ENCODE data around the gene PTPN14. TPM values are rescaled to one million over a fixed set of nuclear protein-coding genes. Genes with fewer than 3 reads are reported as not detected.

Gene PTPN14
- total RNA-seq, 1 experiment from 2014 or later, result 76.4 TPM

GRCh38 chr1:214587165-214587564, 35.8 kb upstream of the PTPN14 start:
- no peak overlapping the region for H3K4ac ChIP-seq (ENCODE audit: low read depth, low read length)
- no peaks in the 10 kb centered on the region for H4K20me1 ChIP-seq (ENCODE audit: control insufficient read depth, insufficient read depth, insufficient read length)
- H3K23me2 ChIP-seq (ENCODE audit: insufficient read length, low read depth, low read length, poor library complexity, severe bottlenecking), result no peaks in the 10 kb centered on the region
- H3K79me2 ChIP-seq (ENCODE audit: insufficient read depth, low read length), result no peaks in the 10 kb centered on the region
- Mint-ChIP-seq H3K36me3 (ENCODE audit: insufficient read depth in 1 of 3, low read depth in 3 of 3) (no peaks in the 10 kb centered on the region), H3K27me3 (ENCODE audit: low read depth) (no peaks in the 10 kb centered on the region), H3K9me3 (no peaks in the 10 kb centered on the region), H3K4me1 (peaks cover 4 to 7% of the 10 kb centered on the region in 2 experiments), H3K27ac (no peak overlapping the region), H3K4me3 (no peak overlapping the region)
- no peak overlapping the region for H3K23ac ChIP-seq (ENCODE audit: insufficient read length, low read depth, low read length)
- H3K56ac ChIP-seq (ENCODE audit: insufficient read length, low read depth, low read length), result no peak overlapping the region
- TF ChIP-seq CTCF (conservative IDR thresholded peaks at IDR 0.05), result no peak
- H3K27ac ChIP-seq (ENCODE audit: insufficient read length, low read depth, low read length), result no peak overlapping the region
- peaks cover 1% of the 10 kb centered on the region; the same call in 1 of the 2 replicates for H3K4me1 ChIP-seq (ENCODE audit: insufficient read depth, low read length)
- H3K14ac ChIP-seq (ENCODE audit: insufficient read depth, low read length), result no peak overlapping the region
- no peak overlapping the region for H2AFZ ChIP-seq (ENCODE audit: low read length)
- no peak overlapping the region for H4K8ac ChIP-seq (replicated peaks; ENCODE audit: insufficient read length, low read depth, low read length)
- no peak overlapping the region for H3K4me2 ChIP-seq (ENCODE audit: insufficient read depth, insufficient read length, low read length)
- no peak overlapping the region for H3K18ac ChIP-seq (ENCODE audit: insufficient read length, low read depth, low read length)
- no peak overlapping the region for H3K9ac ChIP-seq (ENCODE audit: extremely low read depth, insufficient read length, low read length)
- H3T11ph ChIP-seq (ENCODE audit: low read length), result no peak overlapping the region
- no peak overlapping the region for H2BK20ac ChIP-seq (ENCODE audit: low read depth, low read length, poor library complexity, severe bottlenecking)
- H3K27me3 ChIP-seq (ENCODE audit: insufficient read depth, low read length), result no peaks in the 10 kb centered on the region
- H2BK5ac ChIP-seq (ENCODE audit: insufficient read length, low read length), result no peak overlapping the region
- H3K79me1 ChIP-seq (ENCODE audit: insufficient read depth, low read depth, low read length, poor library complexity, severe bottlenecking), result no peaks in the 10 kb centered on the region
- H2BK12ac ChIP-seq (ENCODE audit: insufficient read length, low read depth, low read length), result no peak overlapping the region
- H2AK5ac ChIP-seq (ENCODE audit: insufficient read length, low read length), result no peak overlapping the region
- no peak overlapping the region for H2BK120ac ChIP-seq (ENCODE audit: low read depth, low read length, poor library complexity, severe bottlenecking)
- H3K9me3 ChIP-seq (ENCODE audit: control insufficient read depth, low read depth, low read length), result no peaks in the 10 kb centered on the region
- no peak overlapping the region for H4K91ac ChIP-seq (ENCODE audit: insufficient read length, low read depth, low read length)
- WGBS (ENCODE audit: extremely low coverage, insufficient read length, low lambda C conversion rate), result no CpG with 5 or more reads among the region's 5 CpGs
- H4K5ac ChIP-seq (ENCODE audit: insufficient read length, low read depth, low read length), result no peak overlapping the region
- H2BK15ac ChIP-seq (ENCODE audit: low read depth, low read length), result no peak overlapping the region
- no peak for DNase-seq
